GM18868 (cell line): ENCODE data around the gene ADCY9.

Source experiments
- ATAC-seq: cut with Tn5 transposase; IDR thresholded peaks from one replicate; pipeline ENCODE4 v1.9.1; 2021; ENCODE audit warnings: mild to moderate bottlenecking, moderate library complexity; ENCODE audit not compliant: unreplicated experiment

ADCY9 gene

GRCh38 chr16:4124535-4125294 lies 8.5 kb upstream of the ADCY9 start:
- no peak for ATAC-seq

- ATAC-seq: no peak
Measured at GRCh38 chr16:4123616-4124300, 7.5 kb upstream of the ADCY9 start.

GRCh38 chr16:4120176-4120575 lies 3.9 kb upstream of the ADCY9 start:
- no peak for ATAC-seq

GRCh38 chr16:4117250-4117578 lies 972 bp upstream of the ADCY9 start:
- no peak for ATAC-seq

GRCh38 chr16:4115949-4116318 lies 308 bp downstream of the ADCY9 start:
- no peak for ATAC-seq

- no peak for ATAC-seq
Measured at GRCh38 chr16:4115209-4115948, 863 bp downstream of the ADCY9 start.

- no peak for ATAC-seq
Measured at GRCh38 chr16:4114257-4115208, 1.7 kb downstream of the ADCY9 start.

- ATAC-seq: no peak
Measured at GRCh38 chr16:4113358-4114256, 2.6 kb downstream of the ADCY9 start.

- no peak for ATAC-seq
Measured at GRCh38 chr16:4111748-4112696, 4.2 kb downstream of the ADCY9 start.

- ATAC-seq: no peak
Measured at GRCh38 chr16:4110680-4111079, 5.6 kb downstream of the ADCY9 start.

GRCh38 chr16:4110065-4110464 lies 6.2 kb downstream of the ADCY9 start:
- ATAC-seq: no peak

GRCh38 chr16:4109250-4109736 lies 6.9 kb downstream of the ADCY9 start:
- no peak for ATAC-seq

- no peak for ATAC-seq
Measured at GRCh38 chr16:4106516-4106915, 9.7 kb downstream of the ADCY9 start.

- ATAC-seq: no peak
Measured at GRCh38 chr16:4105848-4106247, 10.4 kb downstream of the ADCY9 start.

- no peak for ATAC-seq
Measured at GRCh38 chr16:4103745-4104144, 12.5 kb downstream of the ADCY9 start.

GRCh38 chr16:4101421-4102219 lies 14.6 kb downstream of the ADCY9 start:
- ATAC-seq: no peak

- no peak for ATAC-seq
Measured at GRCh38 chr16:4098501-4098900, 17.7 kb downstream of the ADCY9 start.

- no peak for ATAC-seq
Measured at GRCh38 chr16:4097826-4098240, 18.4 kb downstream of the ADCY9 start.
